Measurements from ENCODE around the gene RPIA. TPM values are rescaled to one million over a fixed set of nuclear protein-coding genes. Genes with fewer than 3 reads are reported as not detected.

RPIA gene
- total RNA-seq, 1 experiment from 2014 or later = 10.7 TPM

GRCh38 chr2:88680916-88681315 is 10.6 kb upstream of the RPIA start:
- ATAC-seq = no peak
- DNase-seq = no peak
- TF ChIP-seq EZH2phosphoT487 (IDR thresholded peaks at IDR 0.05; ENCODE audit: borderline replicate concordance, low read length) (no peak), EZH2 (IDR thresholded peaks at IDR 0.05; ENCODE audit: low read length, unreplicated experiment) (no peak), CTCF (conservative IDR thresholded peaks at IDR 0.05; ENCODE audit: low read depth, low read length) (no peak)
- no peaks in the 10 kb centered on the region for H3K9me2 ChIP-seq (replicated peaks; ENCODE audit: low read length)
- no peaks in the 10 kb centered on the region for H3K36me3 ChIP-seq (ENCODE audit: low read depth, low read length)
- no peak overlapping the region for H3K9ac ChIP-seq (ENCODE audit: low read length)
- POLR2A ChIA-PET (ENCODE audit: unreplicated experiment) = no interaction called here
- no peaks in the 10 kb centered on the region for H3K27me3 ChIP-seq (ENCODE audit: low read length)
- H3K27ac ChIP-seq (ENCODE audit: low read length) = no peak overlapping the region
- H4K20me1 ChIP-seq (ENCODE audit: low read length) = no peaks in the 10 kb centered on the region
- BruUV-seq (replicated peaks) = no TSS peak
- CTCF ChIA-PET = no interaction called here
- H3K79me2 ChIP-seq (ENCODE audit: low read length) = no peaks in the 10 kb centered on the region
- no peak overlapping the region for H3K4me2 ChIP-seq (ENCODE audit: low read length)
- no peaks in the 10 kb centered on the region for H3F3A ChIP-seq (ENCODE audit: low read length, unreplicated experiment)
- H3K4me1 ChIP-seq (ENCODE audit: insufficient read depth, low read length) = no peaks in the 10 kb centered on the region
- no peak overlapping the region for H2AFZ ChIP-seq (ENCODE audit: low read length)
- intact Hi-C loops (cut with micrococcal nuclease) = no loop called here
- peaks cover 38% of the 10 kb centered on the region for H3K9me3 ChIP-seq (ENCODE audit: low read length)
- H3K4me3 ChIP-seq (ENCODE audit: low read length) = no peak overlapping the region

- no peaks in the 10 kb centered on the region for H3F3A ChIP-seq (ENCODE audit: low read length, unreplicated experiment)
- no peak overlapping the region for H3K9ac ChIP-seq (ENCODE audit: low read length)
- no peaks in the 10 kb centered on the region for H3K4me1 ChIP-seq (ENCODE audit: insufficient read depth, low read length)
- DNase-seq = no peak
- no peak overlapping the region for H2AFZ ChIP-seq (ENCODE audit: low read length)
- ChIA-PET CTCF (no interaction called here), POLR2A (ENCODE audit: unreplicated experiment) (no interaction called here)
- no TSS peak for BruUV-seq (replicated peaks)
- no peaks in the 10 kb centered on the region for H3K9me2 ChIP-seq (replicated peaks; ENCODE audit: low read length)
- no peak for ATAC-seq
- intact Hi-C loops (cut with micrococcal nuclease) = no loop called here
- no peaks in the 10 kb centered on the region for H3K79me2 ChIP-seq (ENCODE audit: low read length)
- H3K27me3 ChIP-seq (ENCODE audit: low read length) = no peaks in the 10 kb centered on the region
- H3K36me3 ChIP-seq (ENCODE audit: low read depth, low read length) = no peaks in the 10 kb centered on the region
- H3K27ac ChIP-seq (ENCODE audit: low read length) = no peak overlapping the region
- no peak overlapping the region for H3K4me2 ChIP-seq (ENCODE audit: low read length)
- H3K4me3 ChIP-seq (ENCODE audit: low read length) = no peak overlapping the region
- TF ChIP-seq EZH2 (IDR thresholded peaks at IDR 0.05; ENCODE audit: low read length, unreplicated experiment) (no peak), EZH2phosphoT487 (IDR thresholded peaks at IDR 0.05; ENCODE audit: borderline replicate concordance, low read length) (no peak), CTCF (conservative IDR thresholded peaks at IDR 0.05; ENCODE audit: low read depth, low read length) (no peak)
- peaks cover 38% of the 10 kb centered on the region for H3K9me3 ChIP-seq (ENCODE audit: low read length)
- no peaks in the 10 kb centered on the region for H4K20me1 ChIP-seq (ENCODE audit: low read length)
Measured at GRCh38 chr2:88683160-88684021, 8.1 kb upstream of the RPIA start.

DNA sequence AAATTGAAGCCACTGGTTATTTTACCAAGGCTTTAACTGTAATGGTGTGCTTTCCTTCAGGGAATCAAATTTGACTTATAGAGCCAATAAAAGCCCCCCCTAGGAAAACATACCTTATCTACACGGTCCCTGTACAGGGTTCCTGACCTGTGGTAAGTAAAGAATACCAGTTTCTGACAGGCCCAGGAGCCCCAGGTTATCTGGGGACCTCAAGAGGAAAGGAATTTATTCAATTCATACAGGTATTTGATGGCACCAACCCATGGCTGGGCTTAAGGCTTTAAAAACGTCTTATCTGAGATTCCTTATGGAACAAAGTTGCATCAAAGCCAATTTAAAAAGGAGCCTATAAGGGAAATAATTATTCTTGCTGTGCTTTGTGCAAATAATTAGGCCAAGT is 7.0 kb upstream of the RPIA start:
- Histone ChIP-seq H3F3A (ENCODE audit: low read length, unreplicated experiment) (no peaks in the 10 kb centered on the region), H3K79me2 (ENCODE audit: low read length) (no peaks in the 10 kb centered on the region), H3K9ac (ENCODE audit: low read length) (no peak overlapping the region), H3K9me2 (replicated peaks; ENCODE audit: low read length) (no peaks in the 10 kb centered on the region), H3K9me3 (ENCODE audit: low read length) (peaks cover 38% of the 10 kb centered on the region), H4K20me1 (ENCODE audit: low read length) (no peaks in the 10 kb centered on the region), H3K36me3 (ENCODE audit: low read depth, low read length) (no peaks in the 10 kb centered on the region), H3K4me3 (ENCODE audit: low read length) (no peak overlapping the region), H3K27ac (ENCODE audit: low read length) (no peak overlapping the region), H3K27me3 (ENCODE audit: low read length) (no peaks in the 10 kb centered on the region), H3K4me2 (ENCODE audit: low read length) (no peak overlapping the region), H3K4me1 (ENCODE audit: insufficient read depth, low read length) (no peaks in the 10 kb centered on the region), H2AFZ (ENCODE audit: low read length) (no peak overlapping the region)
- no TSS peak for BruUV-seq (replicated peaks)
- ChIA-PET CTCF (no interaction called here), POLR2A (ENCODE audit: unreplicated experiment) (no interaction called here)
- no peak for TF ChIP-seq EZH2 (IDR thresholded peaks at IDR 0.05; ENCODE audit: low read length, unreplicated experiment)
- no peak for DNase-seq
- no peak for ATAC-seq
- intact Hi-C loops (cut with micrococcal nuclease) = no loop called here

Measured in PC-3 (cell line).